Naive B cell (primary cell): ENCODE measurements around the gene TWNK. TPM values are rescaled to one million over a fixed set of nuclear protein-coding genes. Genes with fewer than 3 reads are reported as not detected.

Experiments
- ATAC-seq, 2 donors: fragments of 150-1000 bp; cut with Tn5 transposase; 2 replicates each; pipeline ENCODE4 v1.10.0; 2021; ENCODE audit warnings: low read depth in 2 of 2, mild to moderate bottlenecking in 2 of 2, moderate library complexity in 2 of 2
- DNase-seq: peaks from one replicate; pipeline ENCODE4 v3.0.0; 2022
- H3K27ac Mint-ChIP-seq, 6 donors: one replicate each; pipeline ENCODE4 v1.8.0; 2020 to 2022; ENCODE audit warnings: mild to moderate bottlenecking in 6 of 6, mixed read lengths in 6 of 6, moderate library complexity in 5 of 6, inconsistent platforms in 2 of 6
- H3K27me3 Mint-ChIP-seq, 3 donors: one replicate each; pipeline ENCODE4 v1.8.0; 2021 to 2022; ENCODE audit warnings: mixed read lengths in 3 of 3, mild to moderate bottlenecking in 1 of 3
- H3K36me3 Mint-ChIP-seq, 2 donors: one replicate each; pipeline ENCODE4 v1.8.0; 2020 to 2022; ENCODE audit warnings: mixed read lengths in 2 of 2, inconsistent platforms in 1 of 2, mild to moderate bottlenecking in 1 of 2
- H3K4me1 Mint-ChIP-seq, 3 donors: one replicate each; pipeline ENCODE4 v1.8.0; 2020 to 2022; ENCODE audit warnings: mixed read lengths in 3 of 3, inconsistent platforms in 1 of 3, mild to moderate bottlenecking in 1 of 3, moderate library complexity in 1 of 3
- H3K4me3 Mint-ChIP-seq, 8 donors: one replicate each; pipeline ENCODE4 v1.8.0; 2020 to 2022; ENCODE audit warnings: mild to moderate bottlenecking in 8 of 8, mixed read lengths in 8 of 8, moderate library complexity in 8 of 8, inconsistent platforms in 2 of 8
- H3K9me3 Mint-ChIP-seq, 7 donors: one replicate each; pipeline ENCODE4 v1.8.0; 2020 to 2022; ENCODE audit warnings: mixed read lengths in 7 of 7, mild to moderate bottlenecking in 5 of 7, inconsistent platforms in 2 of 7, moderate library complexity in 1 of 7
- polyA plus RNA-seq, 6 donors: library from polyadenylated mRNA; unstranded; fragments of 300-500 nt; fragmentation: Illumina TruSeq; gene quantifications; one replicate each; pipeline ENCODE4 v1.2.3, GENCODE V29; 2021; ENCODE audit warnings: low read depth in 6 of 6

Gene TWNK
- polyA plus RNA-seq, 6 donors from 2014 or later, result 5.5 to 13.3 (median 8.1) TPM; not detected in 1

DNA sequence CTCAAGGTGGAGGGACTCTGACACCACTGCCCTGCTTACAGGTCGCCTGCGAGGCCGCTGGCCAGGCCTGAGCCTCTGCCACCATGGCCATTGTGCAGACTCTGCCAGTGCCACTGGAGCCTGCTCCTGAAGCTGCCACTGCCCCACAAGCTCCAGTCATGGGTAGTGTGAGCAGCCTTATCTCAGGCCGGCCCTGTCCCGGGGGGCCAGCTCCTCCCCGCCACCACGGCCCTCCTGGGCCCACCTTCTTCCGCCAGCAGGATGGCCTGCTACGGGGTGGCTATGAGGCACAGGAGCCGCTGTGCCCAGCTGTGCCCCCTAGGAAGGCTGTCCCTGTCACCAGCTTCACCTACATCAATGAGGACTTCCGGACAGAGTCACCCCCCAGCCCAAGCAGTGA is 15.1 kb downstream of the TWNK start:
- H3K27me3 Mint-ChIP-seq, result no peaks in the 10 kb centered on the region
- ATAC-seq (no peak), DNase-seq (no peak)
- H3K4me3 Mint-ChIP-seq, result no peak overlapping the region
- no peaks in the 10 kb centered on the region for H3K9me3 Mint-ChIP-seq
- H3K36me3 Mint-ChIP-seq, result no peaks in the 10 kb centered on the region
- peaks cover 18 to 26% (median 26%) of the 10 kb centered on the region in 3 donors for H3K4me1 Mint-ChIP-seq
- no peak overlapping the region for H3K27ac Mint-ChIP-seq

DNA sequence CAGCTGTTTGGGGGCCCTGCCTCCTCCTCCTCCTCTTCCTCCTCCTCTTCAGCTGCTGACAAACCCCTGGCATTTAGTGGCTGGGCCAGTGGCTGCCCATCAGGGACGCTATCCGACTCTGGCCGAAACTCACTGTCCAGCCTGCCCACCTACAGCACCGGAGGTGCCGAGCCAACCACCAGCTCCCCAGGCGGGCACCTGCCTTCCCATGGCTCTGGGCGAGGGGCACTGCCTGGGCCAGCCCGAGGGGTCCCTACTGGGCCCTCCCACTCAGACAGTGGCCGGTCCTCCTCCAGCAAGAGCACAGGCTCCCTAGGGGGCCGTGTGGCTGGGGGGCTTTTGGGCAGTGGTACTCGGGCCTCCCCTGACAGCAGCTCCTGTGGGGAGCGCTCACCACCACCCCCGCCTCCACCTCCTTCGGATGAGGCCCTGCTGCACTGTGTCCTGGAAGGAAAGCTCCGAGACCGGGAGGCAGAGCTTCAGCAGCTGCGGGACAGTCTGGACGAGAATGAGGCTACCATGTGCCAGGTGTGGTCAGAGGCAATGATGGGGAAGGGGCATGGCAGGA is 16.4 kb downstream of the TWNK start:
- no peak overlapping the region for H3K27ac Mint-ChIP-seq
- DNase-seq (no peak), ATAC-seq (no peak)
- peaks cover 12 to 17% (median 16%) of the 10 kb centered on the region in 3 donors for H3K4me1 Mint-ChIP-seq
- no peaks in the 10 kb centered on the region for H3K36me3 Mint-ChIP-seq
- H3K9me3 Mint-ChIP-seq, result no peaks in the 10 kb centered on the region
- no peaks in the 10 kb centered on the region for H3K27me3 Mint-ChIP-seq
- H3K4me3 Mint-ChIP-seq, result peak overlapping the region in 1 of 8 donors; percentile 44

DNA sequence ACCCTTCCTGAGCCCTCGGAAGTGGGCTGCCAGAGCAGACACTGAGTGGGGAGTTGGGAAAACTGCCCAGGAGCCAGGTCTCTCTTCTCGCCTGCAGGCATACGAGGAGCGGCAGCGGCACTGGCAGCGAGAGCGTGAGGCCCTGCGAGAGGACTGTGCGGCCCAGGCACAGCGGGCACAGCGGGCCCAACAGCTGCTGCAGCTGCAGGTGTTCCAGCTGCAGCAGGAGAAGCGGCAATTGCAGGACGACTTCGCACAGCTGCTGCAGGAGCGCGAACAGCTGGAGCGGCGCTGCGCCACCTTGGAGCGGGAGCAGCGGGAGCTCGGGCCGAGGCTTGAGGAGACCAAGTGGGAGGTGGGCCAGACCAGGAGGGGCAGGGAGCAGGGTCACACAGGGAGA is 18.0 kb downstream of the TWNK start:
- Mint-ChIP-seq H3K36me3 (no peaks in the 10 kb centered on the region), H3K4me3 (no peak overlapping the region), H3K4me1 (peaks cover 10% of the 10 kb centered on the region in 3 donors), H3K27ac (no peak overlapping the region), H3K9me3 (no peaks in the 10 kb centered on the region), H3K27me3 (no peaks in the 10 kb centered on the region)
- ATAC-seq (no peak), DNase-seq (no peak)

DNA sequence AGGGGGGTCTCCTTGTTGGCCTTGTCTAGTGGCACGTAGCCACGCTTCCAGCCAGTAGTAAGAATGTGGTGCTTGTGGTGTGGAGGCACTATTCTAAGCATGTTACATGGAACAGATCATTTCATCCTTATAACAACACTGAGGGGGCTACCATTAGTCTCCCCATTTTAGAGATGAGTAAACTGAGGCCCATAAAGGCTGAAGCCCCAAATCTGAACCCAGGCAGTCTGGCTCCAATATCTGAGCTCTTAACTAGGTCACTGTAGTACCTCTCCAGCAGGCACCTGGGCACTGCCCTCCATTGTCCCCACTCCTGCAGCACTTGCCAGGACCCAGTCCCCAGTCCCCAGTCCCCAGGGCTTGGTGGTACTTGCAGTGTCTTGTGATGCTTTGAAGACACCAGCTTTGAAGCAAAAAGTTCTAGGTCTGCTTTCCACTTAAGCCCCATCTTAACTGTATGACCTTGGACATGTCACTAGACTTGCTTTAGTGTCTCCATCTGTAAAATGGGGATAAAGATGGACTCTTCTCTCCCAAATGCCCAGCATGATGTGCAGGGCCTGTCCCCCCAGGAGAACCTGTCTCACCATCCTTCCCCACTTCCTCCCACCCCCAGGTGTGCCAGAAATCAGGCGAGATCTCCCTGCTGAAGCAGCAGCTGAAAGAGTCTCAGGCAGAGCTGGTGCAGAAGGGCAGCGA is 18.7 kb downstream of the TWNK start:
- Mint-ChIP-seq H3K27me3 (no peaks in the 10 kb centered on the region), H3K27ac (no peak overlapping the region), H3K36me3 (no peaks in the 10 kb centered on the region), H3K4me1 (peaks cover 3 to 7% (median 6%) of the 10 kb centered on the region in 3 donors), H3K9me3 (no peaks in the 10 kb centered on the region), H3K4me3 (no peak overlapping the region)
- no peak for DNase-seq
- no peak for ATAC-seq

DNA sequence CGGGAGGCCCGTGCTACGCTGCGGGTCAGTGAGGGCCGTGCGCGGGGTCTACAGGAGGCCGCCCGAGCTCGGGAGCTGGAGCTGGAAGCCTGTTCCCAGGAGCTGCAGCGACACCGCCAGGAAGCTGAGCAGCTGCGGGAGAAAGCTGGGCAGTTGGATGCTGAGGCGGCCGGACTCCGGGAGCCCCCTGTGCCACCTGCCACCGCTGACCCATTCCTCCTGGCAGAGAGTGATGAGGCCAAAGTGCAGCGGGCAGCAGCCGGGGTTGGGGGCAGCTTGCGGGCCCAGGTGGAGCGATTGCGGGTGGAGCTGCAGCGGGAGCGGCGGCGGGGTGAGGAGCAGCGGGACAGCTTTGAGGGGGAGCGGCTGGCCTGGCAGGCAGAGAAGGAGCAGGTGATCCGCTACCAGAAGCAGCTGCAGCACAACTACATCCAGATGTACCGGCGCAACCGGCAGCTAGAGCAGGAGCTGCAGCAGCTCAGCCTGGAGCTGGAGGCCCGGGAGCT is 19.3 kb downstream of the TWNK start:
- H3K4me1 Mint-ChIP-seq, result peaks cover 0 to 3% (median 0%) of the 10 kb centered on the region in 3 donors
- H3K4me3 Mint-ChIP-seq, result no peak overlapping the region
- no peaks in the 10 kb centered on the region for H3K9me3 Mint-ChIP-seq
- H3K27ac Mint-ChIP-seq, result no peak overlapping the region
- H3K36me3 Mint-ChIP-seq, result no peaks in the 10 kb centered on the region
- no peaks in the 10 kb centered on the region for H3K27me3 Mint-ChIP-seq
- ATAC-seq (no peak), DNase-seq (no peak)

DNA sequence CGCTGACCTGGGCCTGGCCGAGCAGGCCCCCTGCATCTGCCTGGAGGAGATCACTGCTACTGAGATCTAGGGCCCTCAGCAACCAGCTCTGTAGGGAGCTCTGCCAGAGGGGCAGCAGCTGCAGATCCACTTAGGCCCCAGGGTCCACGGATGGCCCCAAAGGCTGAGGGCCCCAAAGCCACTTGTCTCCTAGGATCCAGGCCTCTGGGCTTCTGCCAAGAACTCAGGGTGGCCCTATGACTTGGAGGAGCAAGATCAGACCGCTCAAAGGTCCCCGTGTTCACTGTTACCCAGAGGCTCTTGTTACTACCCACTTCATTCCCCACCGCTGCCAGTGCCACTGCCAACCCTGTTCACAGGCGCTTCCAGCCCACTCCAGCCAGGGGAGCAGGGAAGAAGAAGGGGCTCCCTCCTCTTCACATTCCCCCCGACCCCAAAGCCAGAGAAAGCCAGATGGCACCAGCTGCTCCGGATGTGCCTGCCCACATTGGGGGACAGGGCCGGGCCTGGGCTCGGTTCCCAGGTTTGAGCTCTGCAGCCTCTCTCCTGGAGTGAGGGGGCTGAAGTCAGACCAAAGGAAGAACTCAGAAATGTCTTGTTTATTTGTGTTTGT is 19.9 kb downstream of the TWNK start:
- DNase-seq (no peak), ATAC-seq (no peak)
- H3K4me1 Mint-ChIP-seq, result peaks cover 0 to 3% (median 0%) of the 10 kb centered on the region in 3 donors
- no peaks in the 10 kb centered on the region for H3K27me3 Mint-ChIP-seq
- H3K4me3 Mint-ChIP-seq, result no peak overlapping the region
- no peaks in the 10 kb centered on the region for H3K9me3 Mint-ChIP-seq
- no peaks in the 10 kb centered on the region for H3K36me3 Mint-ChIP-seq
- no peak overlapping the region for H3K27ac Mint-ChIP-seq

DNA sequence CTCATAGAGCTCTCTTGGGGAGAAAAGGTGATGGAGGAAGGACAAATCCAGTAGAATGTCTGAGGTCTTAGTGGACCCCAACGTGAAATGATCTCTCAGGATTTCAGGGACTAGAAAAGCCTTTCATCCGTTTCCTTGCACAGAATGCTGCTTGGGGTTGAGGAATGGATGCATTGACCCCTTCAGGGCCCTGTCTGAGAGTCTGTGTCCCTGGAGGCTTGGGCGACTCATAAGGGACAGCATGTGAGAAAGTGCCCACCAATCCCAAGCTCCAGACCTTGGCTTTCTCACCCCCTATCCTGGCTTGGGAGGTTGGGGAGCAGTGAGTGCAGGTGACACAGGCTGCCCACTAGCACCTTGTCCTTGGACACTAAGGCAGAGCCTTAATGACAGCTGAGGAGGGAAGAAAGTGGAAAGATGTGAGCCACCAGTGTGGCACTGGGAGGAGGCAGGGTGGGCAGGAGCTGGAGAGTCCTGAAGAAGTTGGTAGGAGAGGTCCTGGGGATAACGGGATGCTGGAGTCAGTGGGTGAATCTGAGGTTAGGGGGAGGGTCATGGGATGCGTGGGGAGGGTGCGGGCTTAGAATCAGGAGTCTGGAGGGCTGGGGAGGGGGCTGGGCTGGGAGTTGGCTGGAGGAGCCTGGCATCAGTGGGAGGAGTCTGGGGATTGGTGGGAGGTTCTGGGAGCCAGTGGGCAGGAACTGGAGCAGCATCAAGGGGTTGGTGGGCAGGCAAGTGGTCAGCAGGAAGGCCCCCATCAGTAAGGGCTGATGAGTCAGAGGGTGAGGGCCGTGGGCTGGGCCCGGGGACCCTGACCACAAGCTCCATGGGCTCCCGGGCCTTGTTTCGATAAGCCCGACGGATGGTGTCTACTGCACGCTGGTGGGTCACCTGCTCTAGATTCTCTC is 20.8 kb downstream of the TWNK start:
- peaks cover 0 to 3% (median 2%) of the 10 kb centered on the region in 3 donors for H3K27me3 Mint-ChIP-seq
- peaks cover 7 to 8% (median 7%) of the 10 kb centered on the region in 3 donors for H3K4me1 Mint-ChIP-seq
- no peaks in the 10 kb centered on the region for H3K36me3 Mint-ChIP-seq
- H3K27ac Mint-ChIP-seq, result peak overlapping the region in 1 of 6 donors; percentile 74
- H3K9me3 Mint-ChIP-seq, result no peaks in the 10 kb centered on the region
- H3K4me3 Mint-ChIP-seq, result no peak overlapping the region
- no peak for ATAC-seq
- DNase-seq, result no peak

DNA sequence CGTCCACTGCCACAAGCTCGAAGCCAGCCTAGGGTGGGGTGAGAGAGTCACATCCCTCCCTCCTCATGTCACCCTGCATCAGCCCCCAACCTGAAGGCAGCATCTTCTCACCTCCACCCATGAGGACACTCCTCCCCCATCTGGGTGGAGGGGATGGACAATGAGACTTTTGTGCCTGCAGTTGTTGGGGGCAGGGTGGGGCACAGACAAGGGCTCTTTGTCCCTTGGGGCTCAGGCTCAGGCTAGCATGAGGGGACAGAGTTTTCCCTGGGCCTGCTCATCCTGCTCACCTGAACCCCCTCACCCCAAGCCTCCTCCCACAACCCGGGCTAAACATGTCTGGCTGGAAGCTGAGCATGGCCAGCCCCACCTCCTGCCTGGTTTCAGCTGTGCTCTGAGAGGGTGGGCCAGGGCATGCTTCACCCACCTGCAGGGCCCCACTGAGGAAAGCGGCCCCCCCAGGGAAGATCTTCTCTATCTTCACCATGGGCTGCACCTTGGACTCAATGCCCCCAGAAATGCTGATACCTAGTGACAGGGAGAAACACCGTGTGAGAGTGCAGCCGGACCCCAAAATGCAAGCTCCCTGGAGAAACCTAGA is 21.6 kb downstream of the TWNK start:
- H3K4me3 Mint-ChIP-seq, result no peak overlapping the region
- H3K36me3 Mint-ChIP-seq, result no peaks in the 10 kb centered on the region
- DNase-seq (no peak), ATAC-seq (no peak)
- no peaks in the 10 kb centered on the region for H3K9me3 Mint-ChIP-seq
- H3K4me1 Mint-ChIP-seq, result peaks cover 11 to 12% (median 12%) of the 10 kb centered on the region in 3 donors
- H3K27ac Mint-ChIP-seq, result peak overlapping the region in 1 of 6 donors; percentile 38
- H3K27me3 Mint-ChIP-seq, result peaks cover 0 to 7% (median 6%) of the 10 kb centered on the region in 3 donors

DNA sequence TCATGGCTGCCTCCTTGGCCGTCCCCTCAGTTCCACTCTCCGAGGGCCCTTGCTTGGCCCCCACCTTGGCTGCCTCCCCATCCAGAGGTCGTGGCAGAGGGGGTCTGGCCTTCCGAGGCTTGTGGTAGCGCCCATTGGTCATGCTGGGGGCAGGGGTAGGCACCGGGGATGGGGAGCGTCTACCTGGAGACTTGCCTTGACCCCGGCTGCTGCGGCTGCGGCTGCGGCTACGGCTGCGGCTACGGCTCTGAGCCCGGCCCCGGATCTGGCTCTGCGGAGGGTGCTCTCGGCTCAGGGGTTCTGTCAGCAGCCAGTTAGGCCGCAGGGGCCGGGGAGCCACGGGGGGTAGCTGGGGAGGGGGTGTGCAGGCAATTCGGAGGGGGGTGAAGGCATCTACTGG is 23.0 kb downstream of the TWNK start:
- no peaks in the 10 kb centered on the region for H3K36me3 Mint-ChIP-seq
- no peaks in the 10 kb centered on the region for H3K9me3 Mint-ChIP-seq
- no peak for ATAC-seq
- DNase-seq, result no peak
- peaks cover 5 to 20% (median 14%) of the 10 kb centered on the region in 3 donors for H3K27me3 Mint-ChIP-seq
- H3K27ac Mint-ChIP-seq, result peak overlapping the region in 1 of 6 donors; percentile 30
- H3K4me3 Mint-ChIP-seq, result no peak overlapping the region
- peaks cover 11 to 19% (median 17%) of the 10 kb centered on the region in 3 donors for H3K4me1 Mint-ChIP-seq

DNA sequence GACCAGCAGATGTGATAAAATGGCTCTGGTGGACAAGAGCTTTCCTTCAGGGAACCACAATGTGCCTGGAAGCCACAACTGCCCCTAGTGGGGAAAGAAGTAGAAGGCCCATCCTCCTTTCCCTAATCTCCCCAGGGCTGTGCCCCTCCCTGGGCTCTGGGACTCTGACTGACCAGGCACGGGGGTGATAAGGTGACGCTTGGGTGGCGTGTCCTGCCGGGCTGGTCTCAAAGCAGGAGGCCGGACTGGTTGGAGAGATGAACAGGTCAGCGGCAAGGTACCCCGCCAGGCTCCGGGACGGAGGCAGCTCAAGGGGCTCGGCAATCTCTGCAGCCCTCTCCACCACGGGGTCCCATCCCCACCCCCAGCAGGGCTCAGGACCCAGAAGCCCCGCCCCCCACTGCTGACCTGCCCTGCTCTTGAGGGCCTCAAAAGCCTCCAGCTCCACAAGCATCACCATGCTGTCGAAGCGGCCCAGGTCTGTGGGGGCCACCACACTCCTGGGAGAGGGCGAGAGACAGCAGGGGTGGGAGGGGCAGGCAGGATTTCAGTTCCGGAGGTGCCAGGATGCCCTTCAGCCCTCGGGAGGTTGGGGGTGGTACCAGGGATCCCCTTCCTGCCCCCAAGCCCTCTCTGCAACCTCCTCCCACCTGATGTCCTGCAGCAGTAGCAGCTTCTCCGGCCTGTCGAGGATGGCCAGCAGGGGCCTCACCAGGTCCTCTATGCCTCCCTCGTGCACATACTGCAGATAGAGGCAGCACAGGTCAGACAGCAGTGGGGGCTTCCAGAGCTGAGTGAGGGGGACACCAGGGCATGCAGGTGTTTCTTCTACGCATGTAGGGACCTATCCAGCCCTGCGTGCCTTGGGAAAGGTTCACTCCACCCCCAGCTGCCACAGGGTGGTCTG is 24.4 kb downstream of the TWNK start:
- Mint-ChIP-seq H3K4me1 (peaks cover 11 to 23% (median 17%) of the 10 kb centered on the region in 3 donors), H3K4me3 (no peak overlapping the region), H3K27ac (no peak overlapping the region), H3K27me3 (peaks cover 19 to 35% (median 21%) of the 10 kb centered on the region in 3 donors), H3K36me3 (no peaks in the 10 kb centered on the region), H3K9me3 (no peaks in the 10 kb centered on the region)
- DNase-seq, result no peak
- ATAC-seq, result no peak

DNA sequence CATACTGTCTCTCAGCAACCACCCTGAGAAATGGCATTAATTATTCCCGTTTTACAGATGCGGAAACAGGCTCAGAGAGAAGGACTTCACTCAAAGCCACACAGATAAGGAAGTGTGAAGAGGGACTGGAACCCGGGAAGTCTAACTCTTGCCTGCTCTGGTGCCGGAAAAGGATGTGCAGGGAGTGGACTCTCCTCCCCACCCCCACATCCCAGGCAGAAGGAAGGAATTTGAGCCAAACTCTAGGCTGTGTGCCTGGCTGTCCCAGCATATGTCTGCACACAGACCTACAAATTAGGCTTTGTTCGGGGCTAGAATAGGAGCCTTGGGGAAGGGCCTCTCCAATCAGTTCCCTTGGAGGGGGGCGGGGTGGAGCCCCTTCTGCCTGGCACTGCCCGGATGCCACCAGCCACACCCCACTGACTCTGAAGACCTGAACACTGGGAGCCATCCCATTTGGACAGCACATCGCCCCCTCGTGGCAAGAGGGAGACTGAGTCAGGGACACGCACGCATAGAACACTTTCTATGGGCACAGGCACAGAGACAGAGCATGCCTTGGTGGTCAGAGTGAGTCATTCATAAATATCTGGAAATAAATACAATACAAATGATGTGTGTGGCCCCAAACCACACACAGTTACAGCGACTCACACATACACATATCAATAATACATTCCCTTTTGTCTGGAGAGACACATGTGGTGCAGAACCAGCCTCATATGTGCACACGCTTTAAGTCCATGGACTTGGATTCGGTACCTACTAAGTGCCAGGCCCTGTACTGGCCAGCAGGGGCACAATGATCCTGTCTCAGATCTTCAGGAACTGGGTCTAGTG is 25.4 kb downstream of the TWNK start:
- Mint-ChIP-seq H3K27ac (peak overlapping the region in 3 of 6 donors; percentile 35 to 82 (median 73)), H3K4me1 (peaks cover 11 to 25% (median 24%) of the 10 kb centered on the region in 3 donors), H3K36me3 (no peaks in the 10 kb centered on the region), H3K27me3 (peaks cover 27 to 44% (median 28%) of the 10 kb centered on the region in 3 donors), H3K9me3 (no peaks in the 10 kb centered on the region), H3K4me3 (peak overlapping the region in 1 of 8 donors; percentile 21)
- ATAC-seq, result peak; percentile 85 to 88
- DNase-seq, result peak; percentile 59
